HCT116 (cell line): ENCODE results near the gene MORN1. TPM values are rescaled to one million over a fixed set of nuclear protein-coding genes. Genes with fewer than 3 reads are reported as not detected.

Experiments
- ATAC-seq: fragments of 200-7000 bp; cut with Tn5 transposase; 2 replicates; pipeline ENCODE4 v1.9.1; 2020; ENCODE audit warnings: mild to moderate bottlenecking, moderate library complexity
- BruUV-seq: library from RNA; stranded (reverse); fragments of 400-500 nt; replicated peaks from 2 replicates; lab custom pipeline; 2021; lab: Mats Ljungman, UMichigan
- CTCF ChIA-PET: fragments of 300-600 bp; sonication (Branson Sonifier 250); formaldehyde crosslinking; loops from one replicate; lab custom pipeline; 2021; ENCODE audit warnings: antibody characterized with exemption; lab: Charles Lee
- POLR2A ChIA-PET: fragments of 300-600, 350-600 bp; sonication (Branson Sonifier 250); formaldehyde crosslinking; loops from one replicate; lab custom pipeline; 2021; ENCODE audit warnings: antibody characterized with exemption; lab: Charles Lee
- RAD21 ChIA-PET, 2 experiments: fragments of 300-600 bp; sonication (Branson Sonifier 250); formaldehyde crosslinking; loops; one replicate each; lab custom pipeline; 2023; ENCODE audit warnings: low total read pairs in 2 of 2; ENCODE audit not compliant: uncharacterized antibody in 2 of 2, unreplicated experiment in 2 of 2, low non-redundant PET in 1 of 2; lab: Charles Lee
- DNase-seq: peaks from one replicate; pipeline ENCODE4 v3.0.0-alpha.2; 2010; ENCODE audit warnings: low read depth, low spot score
- H2AFZ ChIP-seq: fragments of 200-600 bp; shearing (Covaris generic), sonication (generic); 2 replicates; pipeline ENCODE4 v1.6.1; 2017; ENCODE audit warnings: low read depth, mixed run types, mixed read lengths, antibody characterized with exemption, low read length; ENCODE audit not compliant: poor library complexity, severe bottlenecking
- H3K27ac ChIP-seq: 2 replicates; pipeline ENCODE4 v1.5.1; 2012; ENCODE audit warnings: low read depth, low read length
- H3K27me3 ChIP-seq: fragments of 200-600 bp; sonication (generic); 2 replicates; pipeline ENCODE4 v1.6.1; 2016; ENCODE audit warnings: mixed run types, low read length, mixed read lengths; ENCODE audit not compliant: insufficient read depth
- H3K36me3 ChIP-seq, 2 experiments: fragments of 200-500 bp in 1 of 2; fragments of 200-600 bp in 1 of 2; sonication (Bioruptor generic) in 1 of 2; sonication (generic) in 1 of 2; 2 replicates each; pipeline versions ENCODE4 v1.5.1 to v1.6.1; 2014 to 2016; ENCODE audit warnings: low read length in 2 of 2, inconsistent platforms in 1 of 2, mixed read lengths in 1 of 2, mixed run types in 1 of 2; ENCODE audit not compliant: insufficient read depth in 2 of 2, control insufficient read depth in 1 of 2
- H3K4me1 ChIP-seq, 2 experiments: fragments of 200-600 bp in 1 of 2; sonication (generic) in 1 of 2; 2 replicates each; pipeline versions ENCODE4 v1.5.1 to v1.6.1; 2012 to 2017; ENCODE audit warnings: low read length in 2 of 2, inconsistent platforms in 1 of 2, mild to moderate bottlenecking in 1 of 2, mixed read lengths in 1 of 2, mixed run types in 1 of 2, moderate library complexity in 1 of 2; ENCODE audit not compliant: insufficient read depth in 2 of 2, control insufficient read depth in 1 of 2
- H3K4me2 ChIP-seq: fragments of 200-600 bp; sonication (generic); 2 replicates; pipeline ENCODE4 v1.6.1; 2017; ENCODE audit warnings: mixed run types, low read length, mixed read lengths
- H3K4me3 ChIP-seq, 2 experiments: fragments of 200-600 bp in 1 of 2; sonication (generic) in 1 of 2; replicated peaks in 1 of 2; 2 replicates each; pipeline ENCODE4 v1.5.1; 2011 to 2016; ENCODE audit warnings: low read length in 2 of 2, control low read depth in 1 of 2, low read depth in 1 of 2, mild to moderate bottlenecking in 1 of 2, mixed read lengths in 1 of 2, mixed run types in 1 of 2
- H3K79me2 ChIP-seq: fragments of 200-600 bp; sonication (generic); 2 replicates; pipeline ENCODE4 v1.6.1; 2017; ENCODE audit warnings: mild to moderate bottlenecking, mixed run types, low read length, moderate library complexity, mixed read lengths; ENCODE audit not compliant: insufficient read depth
- H3K9ac ChIP-seq: fragments of 200-600 bp; sonication (generic); 2 replicates; pipeline ENCODE4 v1.6.1; 2016; ENCODE audit warnings: low read length, mixed read lengths
- H3K9me2 ChIP-seq: fragments of 200-600 bp; sonication (generic), shearing (Covaris generic); 2 replicates; pipeline ENCODE4 v1.6.1; 2017; ENCODE audit warnings: mixed run types, mild to moderate bottlenecking, moderate library complexity; ENCODE audit not compliant: insufficient read depth
- H3K9me3 ChIP-seq, 2 experiments: fragments of 200-500 bp in 1 of 2; fragments of 200-600 bp in 1 of 2; sonication (Bioruptor generic) in 1 of 2; sonication (generic) in 1 of 2; 2 replicates each; pipeline ENCODE4 v1.6.1; 2014 to 2017; ENCODE audit warnings: low read length in 2 of 2, mixed read lengths in 2 of 2, inconsistent platforms in 1 of 2, low read depth in 1 of 2, mild to moderate bottlenecking in 1 of 2, mixed run types in 1 of 2, moderate library complexity in 1 of 2; ENCODE audit not compliant: control insufficient read depth in 1 of 2, insufficient read depth in 1 of 2
- H4K20me1 ChIP-seq: fragments of 200-600 bp; sonication (generic), shearing (Covaris generic); 2 replicates; pipeline ENCODE4 v1.6.1; 2017; ENCODE audit warnings: mixed run types, mild to moderate bottlenecking, moderate library complexity; ENCODE audit not compliant: insufficient read depth
- CBX3 ChIP-seq: IDR thresholded peaks from 2 replicates; pipeline ENCODE4 v1.6.1; 2012; ENCODE audit warnings: low read depth
- CTCF ChIP-seq, 3 experiments: fragments of 200-600 bp in 1 of 3; sonication (generic) in 1 of 3; IDR thresholded peaks in 2 of 3; conservative IDR thresholded peaks in 1 of 3; 2 replicates each; pipeline ENCODE4 v1.5.1; 2012 to 2017; ENCODE audit warnings: low read depth in 2 of 3, low read length in 2 of 3, antibody characterized with exemption in 1 of 3, borderline replicate concordance in 1 of 3, control low read depth in 1 of 3, mild to moderate bottlenecking in 1 of 3, mixed read lengths in 1 of 3, mixed run types in 1 of 3, moderate library complexity in 1 of 3; ENCODE audit not compliant: insufficient read depth in 1 of 3
- ELF1 ChIP-seq: IDR thresholded peaks from 2 replicates; pipeline ENCODE4 v1.6.1; 2012; ENCODE audit warnings: low read depth, borderline replicate concordance
- EZH2phosphoT487 ChIP-seq: fragments of 200-600 bp; IDR thresholded peaks from 2 replicates; pipeline ENCODE4 v1.6.1; 2018; ENCODE audit warnings: antibody characterized with exemption, borderline replicate concordance
- JUND ChIP-seq: IDR thresholded peaks from 2 replicates; pipeline ENCODE4 v1.6.1; 2012
- SIN3A ChIP-seq: IDR thresholded peaks from 2 replicates; pipeline ENCODE4 v1.6.1; 2012; ENCODE audit warnings: low read depth
- SP1 ChIP-seq: IDR thresholded peaks from 2 replicates; pipeline ENCODE4 v1.6.1; 2012; ENCODE audit warnings: low read depth
- SRF ChIP-seq: IDR thresholded peaks from 2 replicates; pipeline ENCODE4 v1.6.1; 2012; ENCODE audit warnings: low read depth
- TCF7L2 ChIP-seq: IDR thresholded peaks from 2 replicates; pipeline ENCODE4 v1.7.0; 2011; ENCODE audit warnings: borderline replicate concordance, inconsistent platforms; ENCODE audit not compliant: insufficient read depth, insufficient read length; ENCODE audit errors: extremely low read depth
- YY1 ChIP-seq: IDR thresholded peaks from 2 replicates; pipeline ENCODE4 v1.6.1; 2011; ENCODE audit warnings: low read length, low read depth, moderate library complexity, mild to moderate bottlenecking; ENCODE audit not compliant: insufficient replicate concordance; ENCODE audit errors: extremely low read depth
- intact Hi-C: fragments of 100-400 bp; cut with micrococcal nuclease; formaldehyde crosslinking; loops from 2 replicates; pipeline ENCODE4 v1.10.0; 2022
- total RNA-seq: library from RNA; stranded (reverse); gene quantifications from one replicate; pipeline ENCODE4 v1.2.1, GENCODE V29; 2021; ENCODE audit not compliant: unreplicated experiment

Gene MORN1
- total RNA-seq, 1 experiment from 2014 or later, result 21.4 TPM

- Histone ChIP-seq H3K36me3 (no peaks in the 10 kb centered on the region; a peak in 2 of 4 replicates), H4K20me1 (0 out of 2 replicates have a peak, but pooled peaks cover 4% of the 10 kb centered on the region), H3K27me3 (no peaks in the 10 kb centered on the region), H3K9me3 (no peaks in the 10 kb centered on the region), H3K4me3 (no peak overlapping the region), H3K79me2 (peaks cover 99% of the 10 kb centered on the region), H3K27ac (no peak overlapping the region), H2AFZ (no peak overlapping the region), H3K4me1 (peaks cover 0 to 9% of the 10 kb centered on the region in 2 experiments; a peak in 1 of 4 replicates), H3K4me2 (no peak overlapping the region), H3K9ac (no peak overlapping the region), H3K9me2 (no peaks in the 10 kb centered on the region)
- no peak for TF ChIP-seq JUND
- no peak for TF ChIP-seq YY1
- no peak for TF ChIP-seq CTCF (IDR thresholded peaks at IDR 0.05 in 2 of 3, conservative IDR thresholded peaks at IDR 0.05 in 1 of 3; ENCODE audit: borderline replicate concordance in 1 of 3, insufficient read depth in 1 of 3, low read depth in 2 of 3, low read length in 2 of 3)
- no peak for TF ChIP-seq SRF
- no peak for TF ChIP-seq SP1
- TF ChIP-seq ELF1, result no peak
- TF ChIP-seq TCF7L2, result no peak
- TF ChIP-seq SIN3A, result no peak
- no peak for TF ChIP-seq EZH2phosphoT487
- no peak for TF ChIP-seq CBX3
- ATAC-seq, result no peak
- intact Hi-C loops, result no loop called here
- ChIA-PET RAD21 (no interaction called here), POLR2A (no interaction called here), CTCF (no interaction called here)
- no peak for DNase-seq
- no TSS peak for BruUV-seq
Measured at GRCh38 chr1:2272686-2273400, 118.5 kb downstream of the MORN1 start.
